SKM-1 treated with dmso at 0.1 percent for 144 hours (cell line): ENCODE measurements around the gene FPR1.

ENCODE experiments used
- DNase-seq: peaks from one replicate; lab custom pipeline; 2025; ENCODE audit not compliant: unreplicated experiment; lab: John Stamatoyannopoulos, UW

The FPR1 gene

DNA sequence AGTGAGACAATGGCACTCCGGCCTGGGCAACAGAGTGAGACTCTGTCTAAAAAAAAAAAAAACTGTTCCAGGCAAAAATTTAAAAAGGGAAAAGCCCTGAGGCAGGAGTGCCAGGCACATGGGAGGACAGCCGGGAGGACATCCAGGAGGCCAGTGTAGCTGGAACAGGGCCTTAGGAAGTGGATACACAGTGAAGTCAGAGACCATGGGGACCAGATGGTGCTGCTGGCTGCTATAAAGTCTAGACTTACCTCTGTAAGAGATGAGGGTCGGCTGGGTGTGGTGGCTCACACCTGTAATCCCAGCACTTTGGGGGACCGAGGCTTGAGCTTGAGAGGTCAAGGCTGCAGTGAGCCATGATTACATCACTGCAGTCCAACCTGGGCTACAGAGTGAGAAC, 42.9 kb downstream of the FPR1 start:
- DNase-seq = no peak

DNA sequence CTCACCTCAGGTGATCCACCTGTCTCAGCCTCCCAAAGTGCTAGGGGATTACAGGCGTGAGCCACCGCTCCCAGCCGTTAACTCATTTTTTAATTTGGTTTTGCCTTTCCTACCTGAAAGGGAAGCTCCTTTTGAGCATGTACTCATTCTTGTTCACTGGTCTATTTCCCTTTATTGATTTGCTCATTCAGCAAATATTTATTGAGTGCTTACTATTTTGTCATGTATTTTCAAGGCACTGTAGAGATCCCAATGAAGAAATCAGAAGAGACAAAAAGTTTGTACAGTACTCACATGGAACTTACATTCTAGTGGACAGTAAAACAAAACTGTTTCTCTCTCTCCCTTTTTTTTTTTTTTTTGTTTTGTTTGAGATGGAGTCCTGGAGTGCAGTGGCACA, 44.8 kb downstream of the FPR1 start:
- no peak for DNase-seq

DNA sequence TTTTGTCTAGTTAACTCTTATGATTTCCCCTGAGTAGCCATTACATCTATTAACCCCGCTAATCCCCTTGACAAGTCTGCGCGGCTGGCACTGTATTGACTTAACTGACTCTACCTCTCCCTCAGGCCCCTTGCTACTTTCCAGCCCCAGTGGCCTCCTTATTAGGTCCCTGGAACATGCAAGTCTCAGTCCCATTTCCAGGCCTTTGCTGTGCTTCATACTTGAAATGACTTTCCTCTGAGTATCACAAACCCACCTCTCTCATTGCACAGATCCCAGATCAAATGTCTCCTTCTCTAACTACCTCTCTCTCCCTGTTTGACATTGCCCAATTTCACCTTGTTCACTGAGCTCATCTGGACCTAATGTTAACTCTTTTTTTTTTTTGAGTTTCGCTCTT, 45.4 kb downstream of the FPR1 start:
- no peak for DNase-seq

DNA sequence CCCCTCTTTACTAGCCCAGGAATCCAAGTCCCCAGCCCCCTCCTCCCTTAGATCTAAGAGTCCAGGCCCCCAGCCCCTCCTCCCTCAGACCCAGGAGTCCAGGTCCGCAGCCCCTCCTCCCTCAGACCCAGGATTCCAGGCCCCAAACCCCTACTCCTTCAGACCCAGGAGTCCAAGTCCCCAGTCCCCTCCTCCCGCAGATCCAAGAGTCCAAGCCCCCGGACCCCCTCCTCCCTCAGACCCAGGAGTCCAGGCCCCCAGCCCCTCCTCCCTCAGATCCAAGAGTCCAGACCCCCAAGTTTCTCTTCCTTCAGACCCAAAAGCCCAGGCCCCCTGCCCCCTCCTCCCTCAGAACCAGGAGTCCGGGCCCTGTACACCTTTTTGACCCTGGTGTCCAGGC, 47.1 kb downstream of the FPR1 start:
- DNase-seq = no peak

DNA sequence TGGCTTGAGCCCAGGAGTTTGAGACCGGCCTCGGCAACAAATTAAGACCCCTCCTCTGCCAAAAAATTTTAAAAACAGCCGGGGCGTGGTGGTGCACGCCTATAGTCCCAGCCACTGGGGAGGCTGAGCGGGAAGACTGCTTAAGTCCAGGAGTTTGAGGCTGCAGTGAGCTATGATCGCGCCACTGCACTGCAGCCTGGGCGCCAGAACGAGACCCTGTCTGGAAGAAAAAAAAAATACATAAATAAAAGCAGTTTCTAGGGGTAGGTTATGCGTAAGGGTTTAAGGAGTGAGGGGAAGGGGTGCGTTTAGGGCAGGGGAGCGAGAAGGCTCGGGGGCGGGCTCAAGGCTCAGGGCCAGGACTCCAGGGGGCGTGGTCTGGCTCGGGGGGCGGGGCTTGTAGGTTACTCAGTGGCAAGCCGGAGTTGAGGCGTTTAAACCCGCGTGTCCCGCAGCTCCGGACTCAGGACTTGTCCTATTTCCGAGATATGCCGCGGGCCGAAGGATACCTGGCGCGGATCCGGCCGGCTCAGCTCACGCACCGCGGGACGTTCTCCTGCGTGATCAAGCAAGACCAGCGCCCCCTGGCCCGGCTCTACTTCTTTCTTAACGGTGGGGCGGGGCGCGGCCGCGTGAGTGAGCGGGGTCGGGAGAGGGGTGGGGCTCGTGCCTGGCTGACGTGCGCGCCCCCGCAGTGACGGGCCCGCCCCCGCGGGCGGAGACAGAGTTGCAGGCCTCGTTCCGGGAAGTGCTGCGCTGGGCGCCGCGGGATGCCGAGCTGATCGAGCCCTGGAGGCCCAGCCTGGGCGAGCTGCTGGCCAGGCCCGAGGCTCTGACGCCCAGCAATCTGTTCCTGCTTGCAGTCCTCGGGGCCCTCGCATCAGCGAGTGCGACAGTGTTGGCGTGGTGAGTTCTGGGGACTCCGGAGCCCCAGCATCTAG, 47.8 kb downstream of the FPR1 start:
- DNase-seq = peak; percentile 68

DNA sequence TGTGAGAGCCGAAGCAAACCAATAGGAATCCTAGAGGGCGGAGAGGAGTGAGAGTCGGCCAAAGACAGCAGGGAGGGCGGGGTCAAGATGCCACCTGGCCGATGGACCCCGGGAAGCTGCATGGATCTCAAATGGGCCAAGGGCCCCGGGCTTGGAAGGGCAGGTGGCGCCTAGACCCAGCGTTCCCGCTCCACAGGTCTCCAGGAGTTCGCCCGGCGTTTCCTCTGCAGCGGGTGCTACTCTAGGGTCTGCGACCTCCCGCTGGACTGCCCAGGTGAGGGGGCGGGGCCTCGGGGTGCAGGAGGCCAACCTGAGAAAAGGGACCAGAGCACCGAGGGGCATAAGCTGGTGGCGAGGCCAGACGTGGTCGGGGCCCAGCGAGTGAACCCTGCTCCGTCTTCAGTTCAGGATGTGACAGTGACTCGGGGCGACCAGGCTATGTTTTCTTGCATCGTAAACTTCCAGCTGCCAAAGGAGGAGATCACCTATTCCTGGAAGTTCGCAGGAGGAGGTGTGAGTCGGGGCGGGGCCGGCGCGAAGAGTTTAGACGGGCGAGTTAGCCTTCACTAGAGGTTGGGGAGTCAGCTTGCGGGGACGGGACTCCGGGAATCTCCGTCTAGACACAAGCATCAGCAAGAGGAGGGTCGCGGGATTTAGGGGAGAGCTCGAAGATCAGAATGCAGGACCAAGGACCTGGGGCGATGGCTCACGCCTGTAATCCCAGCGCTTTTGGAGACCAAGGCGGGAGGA, 48.7 kb downstream of the FPR1 start:
- no peak for DNase-seq

DNA sequence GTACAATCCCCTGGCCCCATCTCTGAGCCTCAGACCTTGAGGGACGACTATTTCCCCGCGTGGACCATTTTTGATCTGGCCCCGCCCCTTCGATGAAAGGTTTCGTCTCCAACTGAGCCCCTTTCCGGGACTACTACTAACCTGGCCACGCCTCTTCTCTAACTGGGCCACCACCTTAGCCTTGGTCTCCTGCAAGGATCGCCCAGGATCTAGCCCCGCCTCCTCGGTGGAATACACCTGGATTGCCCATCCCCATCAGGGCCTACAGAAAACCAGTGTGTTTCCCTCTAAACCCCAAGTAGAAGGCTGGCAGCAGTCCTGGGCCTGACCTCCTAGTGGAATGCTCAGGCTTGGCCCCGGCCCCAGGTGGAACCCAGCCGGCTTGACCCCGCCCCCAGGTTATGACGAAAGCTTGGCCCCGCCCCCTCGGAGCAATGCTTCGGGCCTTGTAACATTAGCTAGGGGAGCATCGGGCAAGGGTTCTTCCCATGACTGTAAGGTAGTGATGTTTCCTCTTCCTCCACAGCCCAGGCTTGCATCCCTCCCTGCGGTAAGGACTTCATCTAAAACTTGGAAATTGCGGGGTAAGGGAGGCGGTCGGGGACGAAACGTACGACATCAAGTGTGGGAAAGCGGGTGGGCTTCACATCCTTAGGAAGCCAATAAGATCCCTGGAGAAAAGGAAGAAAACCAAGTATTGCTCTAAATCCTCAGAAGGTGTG, 49.4 kb downstream of the FPR1 start:
- DNase-seq = no peak

DNA sequence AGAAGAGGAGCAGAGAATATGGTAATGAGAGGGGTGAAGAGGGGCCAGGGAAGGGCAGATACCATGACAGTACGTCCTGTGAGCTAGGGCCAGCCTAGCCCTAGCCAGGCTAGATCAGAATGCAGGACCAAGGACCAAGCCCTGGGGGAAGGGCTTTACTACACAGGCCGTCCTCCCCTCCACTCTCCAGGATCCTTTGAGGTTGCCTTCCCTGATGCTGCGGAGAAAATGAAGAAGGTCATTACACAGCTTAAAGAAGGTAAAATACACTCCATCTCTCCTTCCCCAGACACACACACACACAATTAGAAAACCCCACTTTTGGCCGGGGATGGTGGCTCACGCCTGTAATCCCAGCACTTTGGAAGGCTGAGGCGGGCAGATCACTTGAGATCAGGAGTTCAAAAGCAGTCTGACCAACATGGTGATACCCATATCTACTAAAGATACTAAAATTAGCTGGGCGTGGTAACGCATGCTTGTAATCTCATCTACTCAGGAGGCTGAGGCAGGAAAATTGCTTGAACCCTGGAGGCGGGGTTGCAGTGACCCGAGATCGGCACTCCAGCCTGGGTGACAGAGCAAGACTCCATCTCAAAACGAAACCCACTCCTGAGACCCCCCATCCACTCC, 50.1 kb downstream of the FPR1 start:
- DNase-seq = no peak

DNA sequence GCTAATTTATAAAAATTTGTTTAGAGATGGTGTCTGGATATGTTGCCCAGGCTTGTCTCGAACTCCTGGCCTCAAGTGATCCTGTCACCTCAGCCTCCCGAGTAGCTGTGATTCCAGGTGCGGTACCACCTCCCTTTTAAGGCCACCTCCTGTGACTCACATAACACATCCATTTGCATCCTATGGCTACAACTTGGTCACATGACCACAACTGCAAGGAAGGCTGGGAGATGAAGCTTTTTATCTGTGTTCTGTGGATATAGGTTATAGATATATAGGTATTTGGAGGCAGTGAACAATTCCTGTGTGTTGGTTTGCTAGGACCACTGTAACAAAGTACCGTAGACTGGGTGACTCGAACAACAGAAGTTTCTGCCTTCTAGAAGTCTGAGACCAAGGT, 52.5 kb downstream of the FPR1 start:
- no peak for DNase-seq

DNA sequence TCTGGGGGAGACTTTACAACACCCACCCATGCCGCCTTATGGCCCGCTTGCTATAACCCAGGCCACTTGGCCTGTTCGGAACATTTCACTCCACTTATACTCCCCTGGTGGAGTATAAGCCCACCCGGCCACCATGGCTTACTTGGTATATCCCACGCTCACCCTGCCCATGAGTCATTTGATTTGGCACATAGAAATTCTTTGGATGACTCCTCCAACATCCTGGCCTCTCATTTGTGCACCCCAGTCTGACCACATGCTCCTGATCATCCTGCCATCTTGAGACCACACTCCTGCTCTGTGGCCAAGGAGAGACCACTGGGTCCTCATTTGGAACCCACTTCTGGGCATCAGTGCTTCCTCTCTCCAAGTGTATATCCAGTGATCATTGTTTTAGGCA, 53.4 kb downstream of the FPR1 start:
- DNase-seq = no peak

DNA sequence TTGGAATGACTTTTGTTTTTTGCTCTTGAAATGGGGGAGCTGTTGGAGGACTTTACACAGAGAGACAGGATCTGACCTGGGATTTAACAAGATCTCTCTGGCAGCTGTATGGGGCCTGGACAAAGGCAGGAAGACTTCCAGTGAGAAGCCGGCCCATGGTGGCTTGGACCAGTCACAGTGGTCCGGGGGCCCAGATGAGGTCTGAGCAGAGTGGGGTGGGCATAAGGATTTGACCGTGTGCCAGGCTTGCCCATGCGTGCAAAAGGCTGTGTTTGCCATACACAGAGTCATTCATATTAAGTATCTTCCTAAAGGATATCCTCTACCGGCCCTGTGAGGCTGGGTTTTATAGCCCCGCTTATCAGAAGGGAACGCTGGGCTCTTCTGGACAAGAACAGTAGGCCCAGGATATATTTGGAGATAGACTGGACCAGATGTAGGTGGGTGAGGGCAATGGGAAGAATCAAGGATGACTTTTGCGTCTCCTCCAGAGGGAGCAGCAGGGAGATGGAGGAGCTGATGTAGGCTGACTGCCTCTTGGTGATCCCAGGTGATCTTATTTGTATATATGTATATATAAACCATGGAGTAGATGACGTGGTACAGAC, 54.4 kb downstream of the FPR1 start:
- no peak for DNase-seq

DNA sequence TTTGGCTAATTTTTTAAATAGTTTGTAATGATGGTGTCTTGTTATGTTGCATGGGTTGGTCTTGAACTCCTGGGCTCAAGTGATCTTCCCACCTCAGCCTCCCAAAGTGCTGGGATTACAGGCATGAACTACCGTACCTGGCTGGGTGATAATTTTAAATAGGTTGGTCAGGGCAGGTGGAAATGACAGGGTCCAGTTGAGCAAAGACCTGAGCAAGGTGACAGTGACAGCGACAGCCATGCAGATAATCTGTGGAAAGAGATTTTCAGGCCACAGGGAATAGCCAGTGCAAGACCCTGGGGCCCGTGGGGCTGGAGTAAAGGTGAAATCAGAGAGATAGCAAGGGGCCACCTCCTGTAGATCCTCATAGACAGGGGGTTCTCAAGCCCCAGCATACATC, 55.1 kb downstream of the FPR1 start:
- no peak for DNase-seq
